IPS DF 4.7 (cell line): ENCODE data around the gene PLXNA2.

Source experiments
- DNase-seq: peaks from one replicate; pipeline ENCODE4 v3.0.0-alpha.2; 2013; ENCODE audit warnings: low spot score; ENCODE audit errors: extremely low read depth

The PLXNA2 gene

GRCh38 chr1:208166340-208167138 lies 77.6 kb downstream of the PLXNA2 start:
- no peak for DNase-seq

DNA sequence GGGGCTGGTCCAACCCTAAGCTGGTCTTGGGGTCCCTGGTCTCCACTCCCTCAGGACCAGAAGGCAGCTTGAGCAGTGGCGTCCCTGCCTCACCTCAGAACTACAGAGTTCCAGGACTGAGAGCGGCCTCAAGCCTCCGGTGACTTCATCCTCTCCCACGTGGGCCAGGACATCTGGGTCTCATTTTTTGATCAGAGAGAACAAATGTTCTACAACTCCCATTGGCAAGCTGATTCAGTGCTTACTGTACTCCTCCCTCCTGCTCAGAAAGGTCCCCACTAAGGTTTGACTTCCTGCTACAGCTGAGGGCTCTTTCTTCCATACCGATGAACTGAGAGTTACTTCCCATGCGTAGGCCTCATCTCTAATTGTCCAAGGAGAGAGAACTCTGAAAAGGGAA lies 78.5 kb downstream of the PLXNA2 start:
- DNase-seq, result no peak

DNA sequence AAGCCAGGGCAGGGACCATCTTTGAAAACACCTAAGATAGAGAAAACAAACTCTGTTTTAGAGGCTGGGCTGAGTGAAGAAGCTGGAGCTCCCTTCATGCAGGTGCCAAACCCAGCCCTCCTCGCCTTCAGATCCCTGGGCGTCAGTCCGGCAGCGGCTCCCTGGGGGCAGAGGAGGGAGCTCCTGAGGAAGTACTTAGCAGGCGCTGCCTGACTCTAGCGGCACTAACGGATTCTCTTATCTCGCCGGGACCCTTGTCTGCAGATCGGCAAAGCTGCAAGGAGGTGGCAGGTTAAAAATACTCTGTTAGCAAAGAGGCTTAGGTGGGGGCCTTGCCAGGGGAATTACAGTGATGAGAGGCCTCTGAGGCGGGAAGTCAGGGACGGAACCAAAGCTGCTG lies 79.6 kb downstream of the PLXNA2 start:
- DNase-seq, result no peak

GRCh38 chr1:208163539-208163938 lies 80.6 kb downstream of the PLXNA2 start:
- DNase-seq, result no peak

DNA sequence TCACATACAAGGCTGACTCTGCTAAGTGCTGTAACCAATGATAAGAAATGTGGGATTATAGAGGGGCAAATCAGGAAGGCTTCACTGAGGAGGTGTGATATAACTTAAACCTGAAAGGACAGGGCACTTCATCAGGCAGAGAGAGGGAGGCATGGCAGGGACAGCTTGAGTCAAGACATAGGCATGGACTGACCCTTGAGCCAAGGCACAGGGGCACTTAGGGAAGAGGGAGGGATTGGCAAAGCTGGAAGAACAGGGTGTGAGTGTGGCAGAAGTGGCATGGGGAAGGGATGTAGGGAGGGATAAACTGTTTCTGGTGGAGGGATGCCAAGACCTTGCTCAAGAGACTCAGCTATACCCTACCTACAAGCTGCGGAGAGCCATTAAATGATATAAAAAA lies 81.3 kb downstream of the PLXNA2 start:
- DNase-seq, result no peak

GRCh38 chr1:208161656-208162375 lies 82.4 kb downstream of the PLXNA2 start:
- no peak for DNase-seq

- no peak for DNase-seq
These were observed 83.2 kb downstream of the PLXNA2 start for GRCh38 chr1:208161005-208161404.

DNA sequence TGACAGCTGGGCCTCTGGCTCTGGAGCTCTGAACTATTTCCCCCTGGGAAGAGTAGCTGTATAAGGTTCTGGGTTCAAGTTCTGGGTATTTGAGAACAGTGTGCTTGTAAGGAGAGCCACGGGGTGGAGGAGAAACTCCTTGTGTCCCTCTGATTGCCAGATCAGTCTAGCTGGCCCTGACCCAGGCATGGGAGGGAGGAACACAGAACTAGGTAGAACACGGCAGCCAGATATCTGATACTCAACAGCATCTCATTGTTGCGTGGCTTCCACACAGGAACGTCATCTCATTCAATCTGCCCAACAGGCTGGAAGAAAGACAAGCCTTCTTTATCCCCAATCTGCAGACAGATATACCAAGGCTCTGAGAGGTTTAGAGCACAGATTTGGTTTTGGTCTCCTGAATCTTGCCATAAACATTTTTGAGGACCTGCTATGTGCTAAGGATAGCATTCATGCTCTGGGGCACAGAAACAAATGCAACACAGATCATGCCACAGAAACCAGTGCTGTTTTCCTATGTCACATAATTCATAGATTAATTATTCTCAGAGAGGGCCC lies 83.8 kb downstream of the PLXNA2 start:
- no peak for DNase-seq

- DNase-seq, result no peak
These were observed 84.5 kb downstream of the PLXNA2 start for GRCh38 chr1:208159555-208160258.

DNA sequence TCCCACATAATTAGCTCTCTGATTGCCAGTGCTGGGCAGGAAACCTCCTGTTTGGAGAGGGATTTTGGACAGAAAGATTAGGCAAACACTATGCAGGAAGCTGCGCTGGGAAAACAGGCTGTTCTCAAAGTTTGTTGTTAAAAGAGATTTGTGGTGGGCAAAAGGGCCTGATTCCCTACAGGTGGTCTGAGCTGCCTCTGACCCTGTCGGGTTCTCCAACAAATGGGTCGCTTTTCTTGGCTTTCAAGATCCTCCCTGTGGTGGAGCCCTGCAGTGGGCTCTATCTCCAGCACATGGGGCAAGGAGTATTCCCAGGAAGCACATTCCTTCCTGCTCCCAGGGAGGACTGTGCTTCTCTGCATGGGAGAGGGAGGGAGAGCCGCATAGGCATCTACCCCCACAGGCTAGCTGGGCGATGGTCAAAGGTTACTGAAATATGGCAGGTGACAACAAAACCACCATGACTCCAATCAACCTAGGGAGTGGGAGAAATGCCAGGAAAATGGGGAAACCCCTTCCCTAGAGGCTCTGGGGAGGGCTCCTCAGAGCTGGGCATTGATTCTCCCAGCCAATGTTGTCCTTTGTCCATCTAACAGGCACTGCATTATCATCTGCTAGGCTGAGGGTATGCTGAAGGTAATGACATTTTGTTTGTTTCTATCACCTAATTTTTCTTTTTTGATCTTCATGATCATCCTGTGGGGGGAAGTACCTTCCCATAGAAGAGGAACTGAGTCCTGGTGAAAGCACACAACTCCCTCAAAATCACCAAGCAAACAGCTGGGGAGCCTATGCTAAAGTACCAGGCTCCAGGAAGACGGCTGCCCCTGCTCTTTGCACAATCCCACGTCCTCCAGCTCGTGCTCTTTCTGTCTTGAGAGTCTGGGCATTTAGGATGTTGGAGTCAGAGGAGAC lies 85.3 kb downstream of the PLXNA2 start:
- no peak for DNase-seq

DNA sequence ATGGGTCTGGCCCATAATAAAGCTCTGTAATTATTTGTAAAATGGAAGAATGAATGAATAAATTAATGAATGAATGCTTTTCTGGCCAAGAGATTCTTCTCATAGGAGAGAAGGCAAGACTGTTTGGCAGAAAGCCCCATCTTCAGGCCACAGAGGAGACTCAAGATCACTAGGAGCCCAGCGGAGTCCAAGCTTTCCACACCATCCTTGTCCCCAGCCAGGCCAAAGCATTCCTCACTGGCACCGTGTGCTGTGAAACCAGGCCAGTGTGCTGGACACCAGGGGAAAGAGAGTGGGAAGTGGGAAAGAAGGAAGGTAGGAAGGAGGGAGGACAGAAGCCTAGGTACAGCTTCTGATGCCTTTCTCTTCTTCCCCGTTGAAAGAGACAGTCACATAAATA lies 86.4 kb downstream of the PLXNA2 start:
- DNase-seq, result no peak

GRCh38 chr1:208156741-208157140 lies 87.4 kb downstream of the PLXNA2 start:
- DNase-seq, result no peak

GRCh38 chr1:208156310-208156709 lies 87.9 kb downstream of the PLXNA2 start:
- no peak for DNase-seq

DNA sequence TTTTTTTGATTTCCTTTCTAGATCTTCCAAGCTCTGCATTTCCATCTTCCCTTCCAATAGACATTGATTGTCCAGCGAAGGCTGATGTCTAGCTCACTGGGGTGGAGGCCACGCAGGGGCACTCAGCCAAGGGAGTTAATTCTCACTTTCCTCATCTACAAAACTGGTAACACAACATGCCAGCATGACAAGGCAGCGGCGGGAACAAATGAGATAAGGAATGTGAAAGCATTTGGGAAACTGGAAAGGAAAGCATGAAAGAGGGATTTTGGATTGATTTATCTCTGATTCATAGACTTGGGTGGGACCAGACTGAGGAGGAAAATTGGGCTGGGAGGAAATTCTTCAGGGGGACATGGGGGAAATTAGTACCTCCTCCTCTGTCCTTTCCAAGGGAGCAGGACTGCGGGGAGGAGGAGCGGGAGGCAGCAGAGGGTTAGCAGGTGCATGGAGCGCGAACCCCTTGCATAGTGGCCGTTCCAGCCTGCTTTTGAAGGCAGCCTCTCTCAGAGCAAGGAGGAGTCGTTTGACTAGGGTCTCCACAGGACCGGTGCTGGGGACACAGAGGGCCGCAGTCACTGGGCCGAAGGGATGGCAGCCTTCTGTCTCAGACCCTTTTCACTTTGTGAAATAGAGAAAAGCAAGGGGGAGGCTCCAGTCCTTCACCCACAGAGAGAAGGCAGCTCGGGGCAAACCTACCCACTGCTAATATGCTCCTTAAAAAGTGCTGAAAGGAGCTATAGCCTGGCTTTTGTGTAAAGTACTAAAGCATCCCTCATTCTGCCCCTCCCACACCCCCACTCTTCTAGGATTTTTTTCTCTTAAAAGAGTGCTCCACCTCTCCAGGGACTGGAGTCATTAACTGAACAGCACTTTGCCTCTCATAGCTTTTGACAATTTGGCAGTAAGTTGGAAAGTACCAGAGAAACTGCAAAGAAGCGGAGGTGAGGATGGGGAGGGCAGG lies 89.2 kb downstream of the PLXNA2 start:
- DNase-seq, result no peak

GRCh38 chr1:208154040-208154439 lies 90.1 kb downstream of the PLXNA2 start:
- DNase-seq, result no peak

GRCh38 chr1:208153386-208153785 lies 90.8 kb downstream of the PLXNA2 start:
- no peak for DNase-seq

DNA sequence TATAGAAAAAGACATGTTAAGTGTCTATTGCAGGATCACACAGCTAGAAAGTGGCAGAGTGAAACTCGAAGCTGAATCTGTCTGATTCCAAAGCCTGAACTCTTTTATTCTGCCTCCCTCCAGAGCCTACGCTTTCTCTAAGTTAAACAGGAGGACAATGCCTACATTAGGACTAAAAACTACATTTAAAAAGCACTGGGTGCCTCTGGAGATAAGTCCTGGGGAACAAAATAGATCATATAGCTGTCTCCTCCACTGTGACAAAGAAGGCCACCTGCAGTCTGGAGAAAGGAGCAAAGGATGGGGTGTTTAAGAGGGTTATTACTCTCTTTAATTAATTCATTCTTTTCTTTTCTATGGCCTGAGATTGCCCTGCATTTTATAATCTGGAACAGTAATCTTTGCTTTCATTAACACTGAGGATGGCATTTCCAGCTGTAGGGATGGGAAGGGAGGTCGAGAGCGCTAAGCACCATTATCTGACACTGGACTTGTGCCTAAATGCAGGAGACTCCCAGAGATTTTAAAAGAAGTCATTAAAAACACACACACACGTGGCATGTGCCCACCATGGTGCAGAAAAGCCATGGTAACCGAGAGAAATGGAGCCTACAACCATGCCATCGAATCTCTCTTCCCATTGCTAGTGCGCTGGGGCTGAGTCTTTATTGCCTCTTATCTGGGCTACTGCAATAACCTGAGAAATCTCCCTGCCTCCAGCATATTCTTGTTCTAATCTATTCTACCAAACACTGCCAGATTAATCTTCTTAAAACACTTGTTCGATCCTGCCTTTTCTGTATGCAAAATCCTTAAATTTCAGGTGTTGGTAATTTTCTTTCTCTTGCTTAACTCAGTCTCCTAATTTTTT lies 92.2 kb downstream of the PLXNA2 start:
- DNase-seq, result no peak

GRCh38 chr1:208150833-208151458 lies 93.2 kb downstream of the PLXNA2 start:
- no peak for DNase-seq
